HepG2 (cell line): ENCODE results near the gene ZNF587B.

Source experiments
- EZH2 ChIP-seq: conservative IDR thresholded peaks from 2 replicates; pipeline ENCODE4 v1.6.1; 2012; ENCODE audit warnings: mild to moderate bottlenecking, low read depth, low read length, moderate library complexity
- MTF2 ChIP-seq: sonication (generic); formaldehyde crosslinking; IDR thresholded peaks from 2 replicates; pipeline ENCODE4 v1.5.0; 2020; ENCODE audit warnings: missing genetic modification reagents, borderline replicate concordance
- TCF7L2 ChIP-seq: IDR thresholded peaks from 2 replicates; pipeline ENCODE4 v1.6.1; 2011; ENCODE audit warnings: mild to moderate bottlenecking, low read depth, low read length, moderate library complexity
- TP53 ChIP-seq: sonication (generic); formaldehyde crosslinking; conservative IDR thresholded peaks from 2 replicates; pipeline ENCODE4 v1.4.0; 2020; ENCODE audit warnings: missing genetic modification reagents
- YY1 ChIP-seq: IDR thresholded peaks from 2 replicates; pipeline ENCODE4 v1.6.1; 2011; ENCODE audit warnings: low read length, low read depth, moderate library complexity, mild to moderate bottlenecking; ENCODE audit not compliant: insufficient read depth, insufficient replicate concordance
- TF ChIP-seq, protein P1 (sequence below): sonication (generic); formaldehyde crosslinking; IDR thresholded peaks from 2 replicates; pipeline ENCODE4 v1.5.0; 2020; ENCODE audit warnings: mild to moderate bottlenecking, missing genetic modification reagents, moderate library complexity

DNA sequence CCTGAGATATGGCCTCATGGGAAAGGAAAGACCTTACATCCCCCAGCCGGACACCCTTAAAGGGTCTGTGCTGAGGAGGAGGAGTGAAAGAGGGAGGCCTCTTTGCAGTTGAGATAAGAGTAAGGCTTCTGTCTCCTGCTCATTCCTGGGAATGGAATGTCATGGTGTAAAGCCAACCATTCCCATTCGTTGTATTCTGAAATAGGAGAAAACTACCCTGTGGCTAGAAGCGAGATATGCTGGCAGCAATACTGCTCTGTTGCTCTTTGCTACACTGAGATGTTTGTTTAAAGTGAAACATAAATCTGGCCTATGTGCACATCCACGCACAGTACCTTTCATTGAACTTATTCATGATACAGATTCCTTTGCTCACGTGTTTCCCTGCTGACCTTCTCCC, 783 bp upstream of the ZNF587B start:
- TF ChIP-seq, protein P1, sequence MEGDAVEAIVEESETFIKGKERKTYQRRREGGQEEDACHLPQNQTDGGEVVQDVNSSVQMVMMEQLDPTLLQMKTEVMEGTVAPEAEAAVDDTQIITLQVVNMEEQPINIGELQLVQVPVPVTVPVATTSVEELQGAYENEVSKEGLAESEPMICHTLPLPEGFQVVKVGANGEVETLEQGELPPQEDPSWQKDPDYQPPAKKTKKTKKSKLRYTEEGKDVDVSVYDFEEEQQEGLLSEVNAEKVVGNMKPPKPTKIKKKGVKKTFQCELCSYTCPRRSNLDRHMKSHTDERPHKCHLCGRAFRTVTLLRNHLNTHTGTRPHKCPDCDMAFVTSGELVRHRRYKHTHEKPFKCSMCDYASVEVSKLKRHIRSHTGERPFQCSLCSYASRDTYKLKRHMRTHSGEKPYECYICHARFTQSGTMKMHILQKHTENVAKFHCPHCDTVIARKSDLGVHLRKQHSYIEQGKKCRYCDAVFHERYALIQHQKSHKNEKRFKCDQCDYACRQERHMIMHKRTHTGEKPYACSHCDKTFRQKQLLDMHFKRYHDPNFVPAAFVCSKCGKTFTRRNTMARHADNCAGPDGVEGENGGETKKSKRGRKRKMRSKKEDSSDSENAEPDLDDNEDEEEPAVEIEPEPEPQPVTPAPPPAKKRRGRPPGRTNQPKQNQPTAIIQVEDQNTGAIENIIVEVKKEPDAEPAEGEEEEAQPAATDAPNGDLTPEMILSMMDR (CRISPR knock-in tag) = no peak
- TF ChIP-seq YY1 (no peak), TCF7L2 (no peak), MTF2 (CRISPR knock-in tag) (no peak), EZH2 (no peak), TP53 (no peak)
